ENCODE measurements around the gene AXIN1. TPM values are rescaled to one million over a fixed set of nuclear protein-coding genes. Genes with fewer than 3 reads are reported as not detected.

The AXIN1 gene
- total and polyA plus RNA-seq, 9 of the 15 experiments (the other 6 are each of a cell fraction or from before 2014, with no cell fraction given) = 0.42 to 58.0 (median 25.9) TPM

DNA sequence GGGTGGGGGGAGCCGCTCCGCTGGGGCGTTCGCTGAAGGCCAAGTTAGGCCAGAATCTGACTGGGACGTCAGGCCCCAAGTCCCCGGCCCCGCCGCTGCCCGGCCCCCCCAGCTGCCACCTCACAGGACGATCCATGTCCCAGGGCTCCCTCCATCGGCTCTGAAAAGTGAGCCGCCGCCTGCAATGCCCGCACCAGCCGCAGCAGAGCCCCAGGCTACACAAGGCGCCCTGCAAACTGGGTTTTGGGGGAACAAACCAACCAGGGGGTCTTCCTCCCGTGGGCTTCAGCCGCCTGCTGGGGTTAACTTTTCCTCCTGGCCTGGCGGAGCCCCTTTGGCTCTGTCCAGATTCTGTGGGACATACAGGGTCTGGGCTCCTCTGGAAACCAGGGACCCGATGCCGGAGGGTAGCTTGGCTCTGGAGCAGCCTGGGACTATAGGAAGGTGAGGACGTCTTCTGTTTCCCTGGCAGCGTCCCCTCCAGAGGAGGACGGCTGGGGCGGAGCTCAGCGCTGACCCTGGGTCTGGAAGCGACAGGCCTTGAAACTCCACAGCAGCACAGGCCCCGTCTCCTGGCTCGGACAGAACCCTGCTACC lies 45.3 kb upstream of the AXIN1 start (continued):
- TF ChIP-seq, protein P1, sequence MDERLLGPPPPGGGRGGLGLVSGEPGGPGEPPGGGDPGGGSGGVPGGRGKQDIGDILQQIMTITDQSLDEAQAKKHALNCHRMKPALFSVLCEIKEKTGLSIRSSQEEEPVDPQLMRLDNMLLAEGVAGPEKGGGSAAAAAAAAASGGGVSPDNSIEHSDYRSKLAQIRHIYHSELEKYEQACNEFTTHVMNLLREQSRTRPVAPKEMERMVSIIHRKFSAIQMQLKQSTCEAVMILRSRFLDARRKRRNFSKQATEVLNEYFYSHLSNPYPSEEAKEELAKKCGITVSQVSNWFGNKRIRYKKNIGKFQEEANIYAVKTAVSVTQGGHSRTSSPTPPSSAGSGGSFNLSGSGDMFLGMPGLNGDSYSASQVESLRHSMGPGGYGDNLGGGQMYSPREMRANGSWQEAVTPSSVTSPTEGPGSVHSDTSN (CRISPR knock-in tag; IDR thresholded peaks at IDR 0.05; ENCODE audit: low read depth) = no peak
- TF ChIP-seq, protein P1 (tag; conservative IDR thresholded peaks at IDR 0.05; ENCODE audit: low read depth) = no peak
- TF ChIP-seq, protein P2, sequence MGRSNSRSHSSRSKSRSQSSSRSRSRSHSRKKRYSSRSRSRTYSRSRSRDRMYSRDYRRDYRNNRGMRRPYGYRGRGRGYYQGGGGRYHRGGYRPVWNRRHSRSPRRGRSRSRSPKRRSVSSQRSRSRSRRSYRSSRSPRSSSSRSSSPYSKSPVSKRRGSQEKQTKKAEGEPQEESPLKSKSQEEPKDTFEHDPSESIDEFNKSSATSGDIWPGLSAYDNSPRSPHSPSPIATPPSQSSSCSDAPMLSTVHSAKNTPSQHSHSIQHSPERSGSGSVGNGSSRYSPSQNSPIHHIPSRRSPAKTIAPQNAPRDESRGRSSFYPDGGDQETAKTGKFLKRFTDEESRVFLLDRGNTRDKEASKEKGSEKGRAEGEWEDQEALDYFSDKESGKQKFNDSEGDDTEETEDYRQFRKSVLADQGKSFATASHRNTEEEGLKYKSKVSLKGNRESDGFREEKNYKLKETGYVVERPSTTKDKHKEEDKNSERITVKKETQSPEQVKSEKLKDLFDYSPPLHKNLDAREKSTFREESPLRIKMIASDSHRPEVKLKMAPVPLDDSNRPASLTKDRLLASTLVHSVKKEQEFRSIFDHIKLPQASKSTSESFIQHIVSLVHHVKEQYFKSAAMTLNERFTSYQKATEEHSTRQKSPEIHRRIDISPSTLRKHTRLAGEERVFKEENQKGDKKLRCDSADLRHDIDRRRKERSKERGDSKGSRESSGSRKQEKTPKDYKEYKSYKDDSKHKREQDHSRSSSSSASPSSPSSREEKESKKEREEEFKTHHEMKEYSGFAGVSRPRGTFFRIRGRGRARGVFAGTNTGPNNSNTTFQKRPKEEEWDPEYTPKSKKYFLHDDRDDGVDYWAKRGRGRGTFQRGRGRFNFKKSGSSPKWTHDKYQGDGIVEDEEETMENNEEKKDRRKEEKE (IDR thresholded peaks at IDR 0.05; ENCODE audit: borderline replicate concordance in 1 of 2, control insufficient read depth in 1 of 2, low read depth in 2 of 2, low read length in 1 of 2) = no peak
- TF ChIP-seq ZNF589 (CRISPR knock-in tag; IDR thresholded peaks at IDR 0.05; ENCODE audit: low read depth) (no peak), RFX7 (CRISPR knock-in tag; IDR thresholded peaks at IDR 0.05) (no peak), ETV5 (CRISPR knock-in tag; IDR thresholded peaks at IDR 0.05; ENCODE audit: low read depth) (no peak), SNRNP70 (optimal IDR thresholded peaks at IDR 0.05; ENCODE audit: low read depth, low read length) (no peak), KDM2B (CRISPR knock-in tag; IDR thresholded peaks at IDR 0.05) (no peak), TEAD2 (tag; IDR thresholded peaks at IDR 0.05) (no peak), ZFP30 (CRISPR knock-in tag; IDR thresholded peaks at IDR 0.05; ENCODE audit: borderline replicate concordance) (no peak), NCOA2 (IDR thresholded peaks at IDR 0.05; ENCODE audit: partially characterized antibody in 2 of 2) (no peak), HCFC1 (IDR thresholded peaks at IDR 0.05; ENCODE audit: low read depth, low read length) (no peak), ZNF165 (CRISPR knock-in tag; IDR thresholded peaks at IDR 0.05; ENCODE audit: borderline replicate concordance) (no peak), ZNF217 (CRISPR knock-in tag; IDR thresholded peaks at IDR 0.05) (no peak), ESRRA (IDR thresholded peaks at IDR 0.05; ENCODE audit: borderline replicate concordance, low read depth) (no peak), SRSF1 (IDR thresholded peaks at IDR 0.05; ENCODE audit: low read depth, low read length) (no peak), PCBP2 (IDR thresholded peaks at IDR 0.05; ENCODE audit: low read depth, low read length, poor library complexity, severe bottlenecking) (no peak), YY1 (IDR thresholded peaks at IDR 0.05; ENCODE audit: borderline replicate concordance in 1 of 3, control insufficient read depth in 1 of 3, extremely low read depth in 1 of 3, insufficient read depth in 3 of 3, insufficient read length in 1 of 3, insufficient replicate concordance in 2 of 3, low read depth in 1 of 3, low read length in 2 of 3) (peak in 1 of 3 experiments; percentile 29)
- TF ChIP-seq, protein P3, sequence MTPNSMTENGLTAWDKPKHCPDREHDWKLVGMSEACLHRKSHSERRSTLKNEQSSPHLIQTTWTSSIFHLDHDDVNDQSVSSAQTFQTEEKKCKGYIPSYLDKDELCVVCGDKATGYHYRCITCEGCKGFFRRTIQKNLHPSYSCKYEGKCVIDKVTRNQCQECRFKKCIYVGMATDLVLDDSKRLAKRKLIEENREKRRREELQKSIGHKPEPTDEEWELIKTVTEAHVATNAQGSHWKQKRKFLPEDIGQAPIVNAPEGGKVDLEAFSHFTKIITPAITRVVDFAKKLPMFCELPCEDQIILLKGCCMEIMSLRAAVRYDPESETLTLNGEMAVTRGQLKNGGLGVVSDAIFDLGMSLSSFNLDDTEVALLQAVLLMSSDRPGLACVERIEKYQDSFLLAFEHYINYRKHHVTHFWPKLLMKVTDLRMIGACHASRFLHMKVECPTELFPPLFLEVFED (CRISPR knock-in tag; conservative IDR thresholded peaks at IDR 0.05) = no peak

Data from K562 (cell line).